Ishikawa (cell line): ENCODE data around the gene COQ2.

ENCODE experiments used
- CEBPB ChIP-seq: IDR thresholded peaks from 2 replicates; pipeline ENCODE4 v1.6.1; 2012
- CREB1 ChIP-seq: IDR thresholded peaks from 2 replicates; pipeline ENCODE4 v1.6.1; 2012; ENCODE audit warnings: low read depth
- EGR1 ChIP-seq: IDR thresholded peaks from 2 replicates; pipeline ENCODE4 v1.6.1; 2012
- EP300 ChIP-seq: IDR thresholded peaks from 2 replicates; pipeline ENCODE4 v1.6.1; 2012; ENCODE audit warnings: borderline replicate concordance
- FOXM1 ChIP-seq: IDR thresholded peaks from 2 replicates; pipeline ENCODE4 v1.6.1; 2012; ENCODE audit warnings: low read depth, borderline replicate concordance
- MAX ChIP-seq: IDR thresholded peaks from 2 replicates; pipeline ENCODE4 v1.6.1; 2012
- NFIC ChIP-seq: IDR thresholded peaks from 2 replicates; pipeline ENCODE4 v1.6.1; 2012
- RAD21 ChIP-seq: IDR thresholded peaks from 2 replicates; pipeline ENCODE4 v1.6.1; 2012; ENCODE audit warnings: low read depth
- REST ChIP-seq: IDR thresholded peaks from 2 replicates; pipeline ENCODE4 v1.6.1; 2012; ENCODE audit warnings: low read depth, mild to moderate bottlenecking
- TAF1 ChIP-seq: IDR thresholded peaks from 2 replicates; pipeline ENCODE4 v1.6.1; 2012; ENCODE audit warnings: low read depth, mild to moderate bottlenecking
- TCF12 ChIP-seq: IDR thresholded peaks from 2 replicates; pipeline ENCODE4 v1.6.1; 2012; ENCODE audit warnings: low read depth
- TEAD4 ChIP-seq: IDR thresholded peaks from 2 replicates; pipeline ENCODE4 v1.6.1; 2012
- USF1 ChIP-seq: IDR thresholded peaks from 2 replicates; pipeline ENCODE4 v1.6.1; 2012
- YY1 ChIP-seq: IDR thresholded peaks from 2 replicates; pipeline ENCODE4 v1.6.1; 2012; ENCODE audit warnings: low read depth
- ZBTB7A ChIP-seq: IDR thresholded peaks from 2 replicates; pipeline ENCODE4 v1.6.1; 2012; ENCODE audit warnings: low read depth

Gene COQ2

GRCh38 chr4:83282049-83282535 lies 2.5 kb downstream of the COQ2 start:
- TF ChIP-seq EP300, result no peak
- TF ChIP-seq YY1, result no peak
- no peak for TF ChIP-seq TEAD4
- no peak for TF ChIP-seq ZBTB7A
- no peak for TF ChIP-seq MAX
- no peak for TF ChIP-seq TCF12
- no peak for TF ChIP-seq NFIC
- peak; percentile 67 for TF ChIP-seq RAD21

- TF ChIP-seq NFIC (no peak), USF1 (no peak), CREB1 (no peak), TEAD4 (no peak), FOXM1 (no peak), CEBPB (no peak), MAX (no peak), ZBTB7A (no peak), YY1 (no peak), REST (no peak), EP300 (no peak), EGR1 (no peak), TAF1 (no peak), TCF12 (no peak)
Measured at GRCh38 chr4:83281307-83281706, 3.3 kb downstream of the COQ2 start.

- no peak for TF ChIP-seq REST
Measured at GRCh38 chr4:83276299-83277040, 8.1 kb downstream of the COQ2 start.

GRCh38 chr4:83272900-83273299 lies 11.7 kb downstream of the COQ2 start:
- TF ChIP-seq RAD21 (no peak), ZBTB7A (no peak), CEBPB (no peak)

GRCh38 chr4:83269256-83269655 lies 15.3 kb downstream of the COQ2 start:
- TF ChIP-seq REST (no peak), NFIC (no peak), TCF12 (no peak), MAX (no peak), FOXM1 (no peak), TEAD4 (no peak), YY1 (no peak), CEBPB (no peak), ZBTB7A (no peak), RAD21 (no peak), USF1 (no peak), CREB1 (no peak), TAF1 (no peak), EP300 (no peak), EGR1 (no peak)
